ENCODE measurements around the gene CSMD2. TPM values are rescaled to one million over a fixed set of nuclear protein-coding genes. Genes with fewer than 3 reads are reported as not detected.
A peak's percentile ranks its signal among the peaks of the same experiment; 100 is the strongest.

Gene CSMD2
- total RNA-seq, 2 experiments from 2014 or later: not detected

DNA sequence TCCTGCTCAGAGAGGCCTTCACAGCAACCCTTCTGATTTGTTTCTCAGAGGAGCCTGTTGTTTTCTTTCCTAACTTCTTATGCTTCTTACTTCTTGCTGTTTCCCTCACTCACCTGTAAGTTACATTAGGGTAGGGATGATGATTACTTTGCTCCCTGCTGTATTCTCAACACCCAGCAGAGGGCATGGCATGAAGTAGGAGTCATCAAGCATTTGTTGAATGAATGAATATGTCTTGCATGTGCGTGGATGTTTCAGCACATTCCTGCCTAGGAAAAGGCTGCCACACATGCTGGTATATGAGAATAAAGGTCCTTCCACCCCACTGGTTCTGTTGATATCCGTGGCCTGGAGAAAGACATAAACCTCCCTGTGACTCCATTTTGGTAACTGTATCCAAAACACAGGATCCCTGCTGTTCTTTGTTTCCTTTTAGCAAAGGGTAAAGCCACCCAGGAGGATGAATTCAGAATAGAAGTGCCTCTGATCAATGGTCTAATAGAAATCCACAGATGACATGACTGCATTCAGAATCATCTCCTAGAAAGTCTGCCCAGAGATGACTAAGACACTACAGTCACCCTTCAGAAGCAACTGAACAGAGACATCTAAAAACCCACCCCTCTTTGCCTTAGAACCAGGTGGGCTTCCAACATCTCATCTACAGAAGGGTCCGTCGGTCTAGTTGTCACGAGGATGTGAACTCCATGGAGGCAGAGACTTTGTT lies 523.8 kb downstream of the CSMD2 start:
- Mint-ChIP-seq H3K4me1 (ENCODE audit: low read depth) (no peaks in the 10 kb centered on the region), H3K9me3 (no peaks in the 10 kb centered on the region), H3K27ac (no peak overlapping the region), H3K27me3 (peaks cover 14% of the 10 kb centered on the region), H3K36me3 (ENCODE audit: low read depth) (no peaks in the 10 kb centered on the region), H3K4me3 (no peak overlapping the region)
- POLR2A ChIA-PET: no interaction called here
- peak; percentile 12 for DNase-seq
- ATAC-seq: peak; percentile 45
- intact Hi-C loops (cut with micrococcal nuclease): no loop called here
- TF ChIP-seq, protein P1, sequence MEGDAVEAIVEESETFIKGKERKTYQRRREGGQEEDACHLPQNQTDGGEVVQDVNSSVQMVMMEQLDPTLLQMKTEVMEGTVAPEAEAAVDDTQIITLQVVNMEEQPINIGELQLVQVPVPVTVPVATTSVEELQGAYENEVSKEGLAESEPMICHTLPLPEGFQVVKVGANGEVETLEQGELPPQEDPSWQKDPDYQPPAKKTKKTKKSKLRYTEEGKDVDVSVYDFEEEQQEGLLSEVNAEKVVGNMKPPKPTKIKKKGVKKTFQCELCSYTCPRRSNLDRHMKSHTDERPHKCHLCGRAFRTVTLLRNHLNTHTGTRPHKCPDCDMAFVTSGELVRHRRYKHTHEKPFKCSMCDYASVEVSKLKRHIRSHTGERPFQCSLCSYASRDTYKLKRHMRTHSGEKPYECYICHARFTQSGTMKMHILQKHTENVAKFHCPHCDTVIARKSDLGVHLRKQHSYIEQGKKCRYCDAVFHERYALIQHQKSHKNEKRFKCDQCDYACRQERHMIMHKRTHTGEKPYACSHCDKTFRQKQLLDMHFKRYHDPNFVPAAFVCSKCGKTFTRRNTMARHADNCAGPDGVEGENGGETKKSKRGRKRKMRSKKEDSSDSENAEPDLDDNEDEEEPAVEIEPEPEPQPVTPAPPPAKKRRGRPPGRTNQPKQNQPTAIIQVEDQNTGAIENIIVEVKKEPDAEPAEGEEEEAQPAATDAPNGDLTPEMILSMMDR (IDR thresholded peaks at IDR 0.05): peak; percentile 24
- CTCF ChIA-PET: no interaction called here

DNA sequence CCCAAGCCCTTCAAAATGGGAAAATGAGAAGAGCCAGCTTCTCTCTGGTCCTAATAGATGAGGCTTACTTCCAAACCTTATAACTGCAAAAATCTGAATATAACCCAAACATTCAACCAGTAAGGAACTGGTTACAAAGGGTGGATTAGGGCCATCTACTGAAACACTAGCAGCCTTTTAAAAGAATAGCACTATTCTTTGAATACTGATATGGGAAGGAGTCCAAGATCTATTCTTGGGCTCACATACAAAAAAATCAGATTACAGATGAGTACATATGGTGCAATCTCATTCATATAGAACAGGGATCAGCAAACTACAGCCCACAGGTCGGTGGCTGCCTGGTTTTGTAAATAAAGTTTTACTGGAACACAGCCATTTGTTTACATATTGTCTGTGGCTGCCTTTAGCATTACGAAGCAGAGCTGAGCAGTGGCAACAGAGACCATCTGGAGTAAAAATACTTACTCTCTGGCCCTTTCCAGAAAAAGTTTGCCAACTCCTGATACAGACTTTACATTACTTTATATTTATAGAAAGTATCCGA lies 524.8 kb downstream of the CSMD2 start:
- peaks cover 12% of the 10 kb centered on the region for H3K27me3 Mint-ChIP-seq
- CTCF ChIA-PET: interaction anchor here (0.9 kb wide), 1 partner anchor 10 kb away, joined by 3 read pairs; no protein-coding TSS in a partner anchor

DNA sequence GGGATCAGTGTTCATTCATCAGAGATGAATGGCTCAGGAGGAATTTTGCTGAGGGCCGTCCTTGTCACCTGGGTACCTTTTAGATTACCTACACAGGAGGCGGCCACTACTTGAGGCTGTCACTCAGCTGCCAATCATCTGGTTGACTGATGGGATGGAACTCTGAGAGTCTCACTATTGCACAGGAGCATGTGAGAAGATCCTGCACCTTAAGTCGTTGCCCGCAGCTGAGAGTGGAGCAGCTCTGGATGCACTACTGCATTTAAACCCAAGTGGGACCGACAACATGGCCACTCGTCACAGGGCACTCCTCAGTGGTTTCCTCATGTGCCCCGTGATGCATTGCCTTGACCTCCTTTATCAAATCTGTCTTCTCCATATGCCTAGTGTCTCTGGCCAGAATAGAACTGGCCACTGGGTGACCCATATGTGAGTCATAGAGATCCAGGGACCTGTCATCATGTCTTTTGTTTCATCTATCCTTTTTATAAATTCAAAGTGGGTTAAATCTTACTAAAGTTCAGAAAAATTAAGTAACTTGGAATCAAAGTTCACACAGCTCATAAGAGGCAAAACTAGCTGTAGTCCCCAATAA lies 527.1 kb downstream of the CSMD2 start:
- no peaks in the 10 kb centered on the region for H3K36me3 Mint-ChIP-seq (ENCODE audit: low read depth)
- POLR2A ChIA-PET: no interaction called here
- no peak overlapping the region for H3K27ac Mint-ChIP-seq
- H3K4me1 Mint-ChIP-seq (ENCODE audit: low read depth): no peaks in the 10 kb centered on the region
- H3K27me3 Mint-ChIP-seq: peaks cover 24% of the 10 kb centered on the region
- no peak for ATAC-seq
- TF ChIP-seq, protein P1 (IDR thresholded peaks at IDR 0.05): no peak
- no peak overlapping the region for H3K4me3 Mint-ChIP-seq
- intact Hi-C loops (cut with micrococcal nuclease): loop anchor here (10.0 kb wide), 1 partner anchor 1107 kb away; no protein-coding TSS in a partner anchor
- no peak for DNase-seq
- CTCF ChIA-PET: no interaction called here
- H3K9me3 Mint-ChIP-seq: no peaks in the 10 kb centered on the region

More for the DNA sequence above, 524.8 kb downstream of the CSMD2 start:
- intact Hi-C loops (cut with micrococcal nuclease): no loop called here
- POLR2A ChIA-PET: no interaction called here
- no peaks in the 10 kb centered on the region for H3K36me3 Mint-ChIP-seq (ENCODE audit: low read depth)
- no peak for ATAC-seq
- no peak overlapping the region for H3K4me3 Mint-ChIP-seq
- no peaks in the 10 kb centered on the region for H3K9me3 Mint-ChIP-seq
- H3K4me1 Mint-ChIP-seq (ENCODE audit: low read depth): no peaks in the 10 kb centered on the region
- no peak for DNase-seq
- no peak overlapping the region for H3K27ac Mint-ChIP-seq
- TF ChIP-seq, protein P1 (IDR thresholded peaks at IDR 0.05): no peak

DNA sequence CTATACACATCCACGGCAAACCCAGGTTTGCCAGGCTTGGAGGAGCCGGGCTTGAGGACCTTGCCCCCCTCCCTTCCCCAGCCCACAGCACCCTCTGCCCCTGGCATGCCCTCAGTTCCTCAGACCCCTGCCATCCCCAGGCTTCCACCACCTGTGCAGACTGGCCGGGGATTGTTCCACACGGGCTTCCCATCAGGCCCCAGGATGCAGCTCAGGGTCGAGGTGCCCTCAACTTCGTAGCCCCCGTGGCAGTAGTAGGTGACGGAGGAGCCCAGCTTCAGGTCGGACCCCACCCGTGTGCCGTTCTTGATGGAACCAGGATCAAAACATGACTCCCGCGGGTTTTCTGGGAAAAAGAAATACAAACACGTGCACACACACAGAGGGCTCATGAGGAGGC lies 528.8 kb downstream of the CSMD2 start:
- DNase-seq: no peak
- TF ChIP-seq, protein P1 (IDR thresholded peaks at IDR 0.05): no peak
- intact Hi-C loops (cut with micrococcal nuclease): loop anchor here (10.0 kb wide), 1 partner anchor 1109 kb away; no protein-coding TSS in a partner anchor
- H3K9me3 Mint-ChIP-seq: no peaks in the 10 kb centered on the region
- H3K27ac Mint-ChIP-seq: no peak overlapping the region
- ATAC-seq: no peak
- H3K4me1 Mint-ChIP-seq (ENCODE audit: low read depth): no peaks in the 10 kb centered on the region
- CTCF ChIA-PET: no interaction called here
- no peaks in the 10 kb centered on the region for H3K36me3 Mint-ChIP-seq (ENCODE audit: low read depth)
- no peak overlapping the region for H3K4me3 Mint-ChIP-seq
- H3K27me3 Mint-ChIP-seq: peaks cover 23% of the 10 kb centered on the region
- POLR2A ChIA-PET: no interaction called here
